PFSK-1 (cell line): ENCODE measurements around the gene ZDHHC8.

Experiments
- FOXP2 ChIP-seq: optimal IDR thresholded peaks from 2 replicates; pipeline ENCODE3; 2011; ENCODE audit warnings: borderline replicate concordance, control low read depth, inconsistent platforms; ENCODE audit not compliant: insufficient read depth; ENCODE audit errors: extremely low read length, extremely low read depth
- POLR2AphosphoS5 ChIP-seq: IDR thresholded peaks from 2 replicates; pipeline ENCODE4 v1.6.1; 2012; ENCODE audit warnings: low read depth, mild to moderate bottlenecking, control low read depth, low read length, moderate library complexity
- REST ChIP-seq, 2 experiments: IDR thresholded peaks; 2 replicates each; pipeline versions ENCODE4 v1.6.1 to v1.8.0; 2011 to 2012; ENCODE audit warnings: low read depth in 2 of 2, low read length in 2 of 2, control low read depth in 1 of 2, inconsistent platforms in 1 of 2, mild to moderate bottlenecking in 1 of 2, moderate library complexity in 1 of 2; ENCODE audit not compliant: insufficient read depth in 1 of 2
- SIN3A ChIP-seq: IDR thresholded peaks from 2 replicates; pipeline ENCODE4 v1.6.1; 2012; ENCODE audit warnings: mild to moderate bottlenecking, low read length, moderate library complexity, borderline replicate concordance; ENCODE audit not compliant: insufficient read depth
- TAF1 ChIP-seq: IDR thresholded peaks from 2 replicates; pipeline ENCODE4 v1.6.1; 2012; ENCODE audit warnings: low read length, control low read depth, borderline replicate concordance; ENCODE audit not compliant: insufficient read depth

Gene ZDHHC8

GRCh38 chr22:20118300-20119020 is 13.1 kb upstream of the ZDHHC8 start:
- no peak; the same call in 1 of the 2 replicates for TF ChIP-seq POLR2AphosphoS5
- no peak for TF ChIP-seq REST (IDR thresholded peaks at IDR 0.05; ENCODE audit: insufficient read depth in 1 of 2, low read depth in 2 of 2, low read length in 2 of 2)
- no peak for TF ChIP-seq FOXP2
- TF ChIP-seq SIN3A: no peak

GRCh38 chr22:20121856-20122415 is 9.7 kb upstream of the ZDHHC8 start:
- no peak for TF ChIP-seq TAF1
- TF ChIP-seq REST (IDR thresholded peaks at IDR 0.05; ENCODE audit: insufficient read depth in 1 of 2, low read depth in 2 of 2, low read length in 2 of 2): no peak
- TF ChIP-seq SIN3A: no peak
- no peak for TF ChIP-seq POLR2AphosphoS5
- no peak for TF ChIP-seq FOXP2

- TF ChIP-seq SIN3A (no peak), REST (IDR thresholded peaks at IDR 0.05; ENCODE audit: insufficient read depth in 1 of 2, low read depth in 2 of 2, low read length in 2 of 2) (no peak), FOXP2 (no peak), POLR2AphosphoS5 (no peak), TAF1 (no peak)
These were observed 8.1 kb upstream of the ZDHHC8 start for GRCh38 chr22:20123366-20124082.

GRCh38 chr22:20124083-20124787 is 7.4 kb upstream of the ZDHHC8 start:
- no peak for TF ChIP-seq POLR2AphosphoS5
- TF ChIP-seq FOXP2: no peak
- no peak for TF ChIP-seq SIN3A
- no peak for TF ChIP-seq REST (IDR thresholded peaks at IDR 0.05; ENCODE audit: insufficient read depth in 1 of 2, low read depth in 2 of 2, low read length in 2 of 2)
- no peak for TF ChIP-seq TAF1
